Activated CD8-positive, alpha-beta T cell treated with anti-CD3 and anti-CD28 coated beads for 36 hours (primary cell): Measurements from ENCODE around the gene GARIN5B. TPM values are rescaled to one million over a fixed set of nuclear protein-coding genes. Genes with fewer than 3 reads are reported as not detected.

Experiments used
- ATAC-seq: fragments of 200-7000 bp; cut with Tn5 transposase; one replicate; pipeline ENCODE4 v1.10.0; 2021; ENCODE audit warnings: mild to moderate bottlenecking, moderate library complexity
- CTCF ChIA-PET: fragments of 350-600 bp; sonication (Branson Sonifier 250); formaldehyde crosslinking; loops from one replicate; lab custom pipeline; 2021; ENCODE audit warnings: antibody characterized with exemption; lab: Charles Lee
- POLR2A ChIA-PET: fragments of 350-600 bp; sonication (Branson Sonifier 250); formaldehyde crosslinking; loops from one replicate; lab custom pipeline; 2021; ENCODE audit warnings: antibody characterized with exemption; lab: Charles Lee
- DNase-seq: peaks from one replicate; pipeline ENCODE4 v3.0.0-alpha.2; 2020
- H3K27ac Mint-ChIP-seq: one replicate; pipeline ENCODE4 v1.8.0; 2021; ENCODE audit warnings: mild to moderate bottlenecking, mixed read lengths
- H3K27me3 Mint-ChIP-seq: one replicate; pipeline ENCODE4 v1.8.0; 2021; ENCODE audit warnings: mixed read lengths
- H3K36me3 Mint-ChIP-seq: one replicate; pipeline ENCODE4 v1.8.0; 2021; ENCODE audit warnings: low read depth, mixed read lengths
- H3K4me1 Mint-ChIP-seq: one replicate; pipeline ENCODE4 v1.8.0; 2021; ENCODE audit warnings: low read depth, mixed read lengths
- H3K4me3 Mint-ChIP-seq: one replicate; pipeline ENCODE4 v1.8.0; 2021; ENCODE audit warnings: mild to moderate bottlenecking, moderate library complexity, mixed read lengths
- H3K9me3 Mint-ChIP-seq: one replicate; pipeline ENCODE4 v1.8.0; 2021; ENCODE audit warnings: mixed read lengths
- CTCF ChIP-seq: fragments of 200-600 bp; IDR thresholded peaks from one replicate; pipeline ENCODE4 v1.8.0; 2022; ENCODE audit warnings: antibody characterized with exemption, mild to moderate bottlenecking
- intact Hi-C: fragments of 100-400 bp; cut with micrococcal nuclease; formaldehyde crosslinking; loops from one replicate; pipeline ENCODE4 v1.10.0; 2022
- total RNA-seq, 2 experiments: library from RNA; stranded (reverse); gene quantifications; one replicate each; pipeline ENCODE4 v1.2.3, GENCODE V29; 2021

The GARIN5B gene
- total RNA-seq, 2 experiments from 2014 or later: not detected

- DNase-seq (no peak), ATAC-seq (peak; percentile 16)
- Mint-ChIP-seq H3K27me3 (no peaks in the 10 kb centered on the region), H3K27ac (no peak overlapping the region), H3K36me3 (peaks cover 41% of the 10 kb centered on the region), H3K4me3 (no peak overlapping the region), H3K4me1 (peaks cover 23% of the 10 kb centered on the region), H3K9me3 (no peaks in the 10 kb centered on the region)
- intact Hi-C loops: no loop called here
- no peak for TF ChIP-seq CTCF
- ChIA-PET POLR2A (interaction anchor here (0.7 to 4.8 kb wide), 6 partner anchors 7 to 85 kb away, joined by 3 to 91 read pairs (median 5); partner anchors contain the start of genes RPL28, TMEM238 and UBE2S), CTCF (interaction anchor here (0.8 to 2.0 kb wide), 4 partner anchors 9 to 240 kb away, joined by 3 to 5 read pairs (median 4); partner anchors contain the start of gene TMEM238)
Measured at GRCh38 chr19:55400281-55401087, 37.4 kb upstream of the GARIN5B start.

- intact Hi-C loops: no loop called here
- no peaks in the 10 kb centered on the region for H3K9me3 Mint-ChIP-seq
- H3K27ac Mint-ChIP-seq: no peak overlapping the region
- no peaks in the 10 kb centered on the region for H3K27me3 Mint-ChIP-seq
- ChIA-PET CTCF (no interaction called here), POLR2A (interaction anchor here (0.6 to 4.8 kb wide), 5 partner anchors 9 to 68 kb away, joined by 3 to 91 read pairs (median 3); partner anchors contain the start of genes RPL28 and UBE2S)
- DNase-seq: no peak
- H3K36me3 Mint-ChIP-seq: peaks cover 27% of the 10 kb centered on the region
- no peak overlapping the region for H3K4me3 Mint-ChIP-seq
- TF ChIP-seq CTCF: no peak
- ATAC-seq: peak; percentile 38
- H3K4me1 Mint-ChIP-seq: peaks cover 18% of the 10 kb centered on the region
Measured at GRCh38 chr19:55398200-55398925, 35.3 kb upstream of the GARIN5B start.

- Mint-ChIP-seq H3K36me3 (peaks cover 23% of the 10 kb centered on the region), H3K27ac (no peak overlapping the region), H3K27me3 (no peaks in the 10 kb centered on the region), H3K9me3 (no peaks in the 10 kb centered on the region), H3K4me1 (peaks cover 28% of the 10 kb centered on the region), H3K4me3 (no peak overlapping the region)
- ChIA-PET CTCF (interaction anchor here (1.0 to 1.2 kb wide), 2 partner anchors 9 to 10 kb away, joined by 3 to 5 read pairs; partner anchors contain the start of gene TMEM238), POLR2A (interaction anchor here (0.6 to 3.2 kb wide), 8 partner anchors 7 to 17 kb away, joined by 3 to 32 read pairs (median 5); partner anchors contain the start of genes RPL28, TMEM238 and UBE2S)
- ATAC-seq (no peak), DNase-seq (no peak)
- no peak for TF ChIP-seq CTCF
- intact Hi-C loops: no loop called here
Measured at GRCh38 chr19:55392820-55393761, 30.0 kb upstream of the GARIN5B start.

- POLR2A ChIA-PET: interaction anchor here (1.2 to 10.2 kb wide), 6 partner anchors 8 to 213 kb away, joined by 3 to 217 read pairs (median 5); partner anchors contain the start of genes TMEM238 and UBE2S
- Mint-ChIP-seq H3K4me1 (peaks cover 32% of the 10 kb centered on the region), H3K36me3 (peaks cover 34% of the 10 kb centered on the region), H3K27ac (no peak overlapping the region), H3K4me3 (no peak overlapping the region), H3K27me3 (no peaks in the 10 kb centered on the region), H3K9me3 (no peaks in the 10 kb centered on the region)
- intact Hi-C loops: no loop called here
- ATAC-seq (no peak), DNase-seq (no peak)
- CTCF ChIA-PET: interaction anchor here (1.2 kb wide), 1 partner anchor 114 kb away, joined by 3 read pairs; no protein-coding TSS in a partner anchor
- no peak for TF ChIP-seq CTCF
Measured at GRCh38 chr19:55391702-55392615, 28.9 kb upstream of the GARIN5B start.
